ENCODE measurements around the gene ANKRD9.

GRCh38 chr14:102537981-102538601 lies 28.5 kb upstream of the ANKRD9 start:
- TF ChIP-seq, protein P1, sequence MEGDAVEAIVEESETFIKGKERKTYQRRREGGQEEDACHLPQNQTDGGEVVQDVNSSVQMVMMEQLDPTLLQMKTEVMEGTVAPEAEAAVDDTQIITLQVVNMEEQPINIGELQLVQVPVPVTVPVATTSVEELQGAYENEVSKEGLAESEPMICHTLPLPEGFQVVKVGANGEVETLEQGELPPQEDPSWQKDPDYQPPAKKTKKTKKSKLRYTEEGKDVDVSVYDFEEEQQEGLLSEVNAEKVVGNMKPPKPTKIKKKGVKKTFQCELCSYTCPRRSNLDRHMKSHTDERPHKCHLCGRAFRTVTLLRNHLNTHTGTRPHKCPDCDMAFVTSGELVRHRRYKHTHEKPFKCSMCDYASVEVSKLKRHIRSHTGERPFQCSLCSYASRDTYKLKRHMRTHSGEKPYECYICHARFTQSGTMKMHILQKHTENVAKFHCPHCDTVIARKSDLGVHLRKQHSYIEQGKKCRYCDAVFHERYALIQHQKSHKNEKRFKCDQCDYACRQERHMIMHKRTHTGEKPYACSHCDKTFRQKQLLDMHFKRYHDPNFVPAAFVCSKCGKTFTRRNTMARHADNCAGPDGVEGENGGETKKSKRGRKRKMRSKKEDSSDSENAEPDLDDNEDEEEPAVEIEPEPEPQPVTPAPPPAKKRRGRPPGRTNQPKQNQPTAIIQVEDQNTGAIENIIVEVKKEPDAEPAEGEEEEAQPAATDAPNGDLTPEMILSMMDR (IDR thresholded peaks at IDR 0.05) = no peak
- TF ChIP-seq EZH2phosphoT487 (IDR thresholded peaks at IDR 0.05) = no peak

Measured in neural progenitor cell (in vitro differentiated cells).